ENCODE results near the gene CALCOCO2. TPM values are rescaled to one million over a fixed set of nuclear protein-coding genes. Genes with fewer than 3 reads are reported as not detected.
A peak's percentile ranks its signal among the peaks of the same experiment; 100 is the strongest.

CALCOCO2 gene
- total and polyA plus RNA-seq, 2 experiments from 2014 or later: 14.4 to 16.3 TPM

DNA sequence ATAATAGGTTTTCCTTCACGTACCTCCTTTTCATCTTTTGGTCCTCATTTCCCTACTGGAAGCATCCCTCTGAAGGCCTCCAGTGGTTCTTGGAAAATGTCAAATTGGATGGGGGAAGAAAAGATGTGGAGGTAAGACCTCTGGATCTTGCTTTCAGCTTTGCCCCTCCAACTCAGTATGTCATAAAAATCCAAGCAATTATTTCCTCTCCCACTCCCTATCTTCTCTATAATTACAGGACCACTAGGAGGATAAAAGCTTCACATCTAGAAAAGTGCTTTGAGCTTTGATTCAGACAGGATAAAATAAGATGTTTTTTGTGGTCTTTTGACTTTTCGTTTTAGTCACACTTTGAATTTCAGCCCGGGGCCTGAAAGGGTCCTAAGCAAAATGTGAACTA, 15.5 kb upstream of the CALCOCO2 start:
- 0 out of 2 replicates have a peak overlapping the region, but pooled peaks have one; percentile 88 for H3K4me2 ChIP-seq
- no peak overlapping the region for H3K4me3 ChIP-seq
- H3K4me3 Mint-ChIP-seq: peak overlapping the region; percentile 59
- no peaks in the 10 kb centered on the region for H3K9me2 ChIP-seq (ENCODE audit: insufficient read depth)
- no peak overlapping the region for H3K27ac ChIP-seq (ENCODE audit: low read depth)
- ATAC-seq (no peak), DNase-seq (ENCODE audit: low spot score) (no peak)
- H3K79me2 ChIP-seq (replicated peaks; ENCODE audit: insufficient read depth): no peaks in the 10 kb centered on the region
- H3K36me3 ChIP-seq (ENCODE audit: insufficient read depth): no peaks in the 10 kb centered on the region
- H3K27me3 Mint-ChIP-seq (ENCODE audit: insufficient read depth, low read depth, poor library complexity): peaks cover 19% of the 10 kb centered on the region
- no peaks in the 10 kb centered on the region for H3K9me3 Mint-ChIP-seq
- peaks cover 31% of the 10 kb centered on the region for H3K4me1 Mint-ChIP-seq
- no peak overlapping the region for H2AFZ ChIP-seq
- TF ChIP-seq ZNF331 (CRISPR knock-in tag; IDR thresholded peaks at IDR 0.05; ENCODE audit: low read depth): no peak
- TF ChIP-seq POLR2AphosphoS5 (IDR thresholded peaks at IDR 0.05; ENCODE audit: low read depth): no peak
- TF ChIP-seq, protein P1, sequence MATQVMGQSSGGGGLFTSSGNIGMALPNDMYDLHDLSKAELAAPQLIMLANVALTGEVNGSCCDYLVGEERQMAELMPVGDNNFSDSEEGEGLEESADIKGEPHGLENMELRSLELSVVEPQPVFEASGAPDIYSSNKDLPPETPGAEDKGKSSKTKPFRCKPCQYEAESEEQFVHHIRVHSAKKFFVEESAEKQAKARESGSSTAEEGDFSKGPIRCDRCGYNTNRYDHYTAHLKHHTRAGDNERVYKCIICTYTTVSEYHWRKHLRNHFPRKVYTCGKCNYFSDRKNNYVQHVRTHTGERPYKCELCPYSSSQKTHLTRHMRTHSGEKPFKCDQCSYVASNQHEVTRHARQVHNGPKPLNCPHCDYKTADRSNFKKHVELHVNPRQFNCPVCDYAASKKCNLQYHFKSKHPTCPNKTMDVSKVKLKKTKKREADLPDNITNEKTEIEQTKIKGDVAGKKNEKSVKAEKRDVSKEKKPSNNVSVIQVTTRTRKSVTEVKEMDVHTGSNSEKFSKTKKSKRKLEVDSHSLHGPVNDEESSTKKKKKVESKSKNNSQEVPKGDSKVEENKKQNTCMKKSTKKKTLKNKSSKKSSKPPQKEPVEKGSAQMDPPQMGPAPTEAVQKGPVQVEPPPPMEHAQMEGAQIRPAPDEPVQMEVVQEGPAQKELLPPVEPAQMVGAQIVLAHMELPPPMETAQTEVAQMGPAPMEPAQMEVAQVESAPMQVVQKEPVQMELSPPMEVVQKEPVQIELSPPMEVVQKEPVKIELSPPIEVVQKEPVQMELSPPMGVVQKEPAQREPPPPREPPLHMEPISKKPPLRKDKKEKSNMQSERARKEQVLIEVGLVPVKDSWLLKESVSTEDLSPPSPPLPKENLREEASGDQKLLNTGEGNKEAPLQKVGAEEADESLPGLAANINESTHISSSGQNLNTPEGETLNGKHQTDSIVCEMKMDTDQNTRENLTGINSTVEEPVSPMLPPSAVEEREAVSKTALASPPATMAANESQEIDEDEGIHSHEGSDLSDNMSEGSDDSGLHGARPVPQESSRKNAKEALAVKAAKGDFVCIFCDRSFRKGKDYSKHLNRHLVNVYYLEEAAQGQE (IDR thresholded peaks at IDR 0.05; ENCODE audit: unreplicated experiment): no peak
- TF ChIP-seq NANOG (IDR thresholded peaks at IDR 0.05; ENCODE audit: borderline replicate concordance): no peak
- TF ChIP-seq, protein P2, sequence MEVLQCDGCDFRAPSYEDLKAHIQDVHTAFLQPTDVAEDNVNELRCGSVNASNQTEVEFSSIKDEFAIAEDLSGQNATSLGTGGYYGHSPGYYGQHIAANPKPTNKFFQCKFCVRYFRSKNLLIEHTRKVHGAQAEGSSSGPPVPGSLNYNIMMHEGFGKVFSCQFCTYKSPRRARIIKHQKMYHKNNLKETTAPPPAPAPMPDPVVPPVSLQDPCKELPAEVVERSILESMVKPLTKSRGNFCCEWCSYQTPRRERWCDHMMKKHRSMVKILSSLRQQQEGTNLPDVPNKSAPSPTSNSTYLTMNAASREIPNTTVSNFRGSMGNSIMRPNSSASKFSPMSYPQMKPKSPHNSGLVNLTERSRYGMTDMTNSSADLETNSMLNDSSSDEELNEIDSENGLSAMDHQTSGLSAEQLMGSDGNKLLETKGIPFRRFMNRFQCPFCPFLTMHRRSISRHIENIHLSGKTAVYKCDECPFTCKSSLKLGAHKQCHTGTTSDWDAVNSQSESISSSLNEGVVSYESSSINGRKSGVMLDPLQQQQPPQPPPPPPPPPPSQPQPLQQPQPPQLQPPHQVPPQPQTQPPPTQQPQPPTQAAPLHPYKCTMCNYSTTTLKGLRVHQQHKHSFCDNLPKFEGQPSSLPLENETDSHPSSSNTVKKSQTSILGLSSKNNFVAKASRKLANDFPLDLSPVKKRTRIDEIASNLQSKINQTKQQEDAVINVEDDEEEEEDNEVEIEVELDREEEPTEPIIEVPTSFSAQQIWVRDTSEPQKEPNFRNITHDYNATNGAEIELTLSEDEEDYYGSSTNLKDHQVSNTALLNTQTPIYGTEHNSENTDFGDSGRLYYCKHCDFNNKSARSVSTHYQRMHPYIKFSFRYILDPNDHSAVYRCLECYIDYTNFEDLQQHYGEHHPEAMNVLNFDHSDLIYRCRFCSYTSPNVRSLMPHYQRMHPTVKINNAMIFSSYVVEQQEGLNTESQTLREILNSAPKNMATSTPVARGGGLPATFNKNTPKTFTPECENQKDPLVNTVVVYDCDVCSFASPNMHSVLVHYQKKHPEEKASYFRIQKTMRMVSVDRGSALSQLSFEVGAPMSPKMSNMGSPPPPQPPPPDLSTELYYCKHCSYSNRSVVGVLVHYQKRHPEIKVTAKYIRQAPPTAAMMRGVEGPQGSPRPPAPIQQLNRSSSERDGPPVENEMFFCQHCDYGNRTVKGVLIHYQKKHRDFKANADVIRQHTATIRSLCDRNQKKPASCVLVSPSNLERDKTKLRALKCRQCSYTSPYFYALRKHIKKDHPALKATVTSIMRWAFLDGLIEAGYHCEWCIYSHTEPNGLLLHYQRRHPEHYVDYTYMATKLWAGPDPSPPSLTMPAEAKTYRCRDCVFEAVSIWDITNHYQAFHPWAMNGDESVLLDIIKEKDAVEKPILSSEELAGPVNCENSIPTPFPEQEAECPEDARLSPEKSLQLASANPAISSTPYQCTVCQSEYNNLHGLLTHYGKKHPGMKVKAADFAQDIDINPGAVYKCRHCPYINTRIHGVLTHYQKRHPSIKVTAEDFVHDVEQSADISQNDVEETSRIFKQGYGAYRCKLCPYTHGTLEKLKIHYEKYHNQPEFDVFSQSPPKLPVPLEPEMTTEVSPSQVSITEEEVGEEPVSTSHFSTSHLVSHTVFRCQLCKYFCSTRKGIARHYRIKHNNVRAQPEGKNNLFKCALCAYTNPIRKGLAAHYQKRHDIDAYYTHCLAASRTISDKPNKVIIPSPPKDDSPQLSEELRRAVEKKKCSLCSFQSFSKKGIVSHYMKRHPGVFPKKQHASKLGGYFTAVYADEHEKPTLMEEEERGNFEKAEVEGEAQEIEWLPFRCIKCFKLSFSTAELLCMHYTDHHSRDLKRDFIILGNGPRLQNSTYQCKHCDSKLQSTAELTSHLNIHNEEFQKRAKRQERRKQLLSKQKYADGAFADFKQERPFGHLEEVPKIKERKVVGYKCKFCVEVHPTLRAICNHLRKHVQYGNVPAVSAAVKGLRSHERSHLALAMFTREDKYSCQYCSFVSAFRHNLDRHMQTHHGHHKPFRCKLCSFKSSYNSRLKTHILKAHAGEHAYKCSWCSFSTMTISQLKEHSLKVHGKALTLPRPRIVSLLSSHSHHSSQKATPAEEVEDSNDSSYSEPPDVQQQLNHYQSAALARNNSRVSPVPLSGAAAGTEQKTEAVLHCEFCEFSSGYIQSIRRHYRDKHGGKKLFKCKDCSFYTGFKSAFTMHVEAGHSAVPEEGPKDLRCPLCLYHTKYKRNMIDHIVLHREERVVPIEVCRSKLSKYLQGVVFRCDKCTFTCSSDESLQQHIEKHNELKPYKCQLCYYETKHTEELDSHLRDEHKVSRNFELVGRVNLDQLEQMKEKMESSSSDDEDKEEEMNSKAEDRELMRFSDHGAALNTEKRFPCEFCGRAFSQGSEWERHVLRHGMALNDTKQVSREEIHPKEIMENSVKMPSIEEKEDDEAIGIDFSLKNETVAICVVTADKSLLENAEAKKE (CRISPR knock-in tag; IDR thresholded peaks at IDR 0.05): no peak
- no peak for TF ChIP-seq JUNB (IDR thresholded peaks at IDR 0.05; ENCODE audit: unreplicated experiment)
- TF ChIP-seq, protein P3, sequence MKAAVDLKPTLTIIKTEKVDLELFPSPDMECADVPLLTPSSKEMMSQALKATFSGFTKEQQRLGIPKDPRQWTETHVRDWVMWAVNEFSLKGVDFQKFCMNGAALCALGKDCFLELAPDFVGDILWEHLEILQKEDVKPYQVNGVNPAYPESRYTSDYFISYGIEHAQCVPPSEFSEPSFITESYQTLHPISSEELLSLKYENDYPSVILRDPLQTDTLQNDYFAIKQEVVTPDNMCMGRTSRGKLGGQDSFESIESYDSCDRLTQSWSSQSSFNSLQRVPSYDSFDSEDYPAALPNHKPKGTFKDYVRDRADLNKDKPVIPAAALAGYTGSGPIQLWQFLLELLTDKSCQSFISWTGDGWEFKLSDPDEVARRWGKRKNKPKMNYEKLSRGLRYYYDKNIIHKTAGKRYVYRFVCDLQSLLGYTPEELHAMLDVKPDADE (IDR thresholded peaks at IDR 0.05): no peak
- TF ChIP-seq EZH2 (IDR thresholded peaks at IDR 0.05; ENCODE audit: low read depth, unreplicated experiment): no peak
- TF ChIP-seq EZH2phosphoT487 (IDR thresholded peaks at IDR 0.05; ENCODE audit: unreplicated experiment): no peak
- TF ChIP-seq, protein P4, sequence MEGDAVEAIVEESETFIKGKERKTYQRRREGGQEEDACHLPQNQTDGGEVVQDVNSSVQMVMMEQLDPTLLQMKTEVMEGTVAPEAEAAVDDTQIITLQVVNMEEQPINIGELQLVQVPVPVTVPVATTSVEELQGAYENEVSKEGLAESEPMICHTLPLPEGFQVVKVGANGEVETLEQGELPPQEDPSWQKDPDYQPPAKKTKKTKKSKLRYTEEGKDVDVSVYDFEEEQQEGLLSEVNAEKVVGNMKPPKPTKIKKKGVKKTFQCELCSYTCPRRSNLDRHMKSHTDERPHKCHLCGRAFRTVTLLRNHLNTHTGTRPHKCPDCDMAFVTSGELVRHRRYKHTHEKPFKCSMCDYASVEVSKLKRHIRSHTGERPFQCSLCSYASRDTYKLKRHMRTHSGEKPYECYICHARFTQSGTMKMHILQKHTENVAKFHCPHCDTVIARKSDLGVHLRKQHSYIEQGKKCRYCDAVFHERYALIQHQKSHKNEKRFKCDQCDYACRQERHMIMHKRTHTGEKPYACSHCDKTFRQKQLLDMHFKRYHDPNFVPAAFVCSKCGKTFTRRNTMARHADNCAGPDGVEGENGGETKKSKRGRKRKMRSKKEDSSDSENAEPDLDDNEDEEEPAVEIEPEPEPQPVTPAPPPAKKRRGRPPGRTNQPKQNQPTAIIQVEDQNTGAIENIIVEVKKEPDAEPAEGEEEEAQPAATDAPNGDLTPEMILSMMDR (conservative IDR thresholded peaks at IDR 0.05; ENCODE audit: low read depth in 2 of 2): no peak
- no peak for TF ChIP-seq CREB1 (CRISPR knock-in tag; IDR thresholded peaks at IDR 0.05; ENCODE audit: low read depth)
- no peak for TF ChIP-seq ZNF114 (CRISPR knock-in tag; IDR thresholded peaks at IDR 0.05)
- no peak for TF ChIP-seq STAT1 (IDR thresholded peaks at IDR 0.05; ENCODE audit: unreplicated experiment)
- H3K27me3 ChIP-seq (ENCODE audit: insufficient read depth): peaks cover 11% of the 10 kb centered on the region; the same call in 1 of the 2 replicates
- peaks cover 32% of the 10 kb centered on the region for H3K4me1 ChIP-seq (ENCODE audit: insufficient read depth)
- no peak overlapping the region for H3K27ac Mint-ChIP-seq
- H3F3A ChIP-seq (replicated peaks; ENCODE audit: low read depth): peaks cover 25% of the 10 kb centered on the region
- H4K20me1 ChIP-seq (replicated peaks; ENCODE audit: insufficient read depth): no peaks in the 10 kb centered on the region
- H3K36me3 Mint-ChIP-seq (ENCODE audit: low read depth): no peaks in the 10 kb centered on the region; the same call in 2 of the 3 replicates
